HEK293 (cell line): Measurements from ENCODE around the gene ZNF608.

Experiments used
- BCL6B ChIP-seq: fragments of 450-650 bp; formaldehyde crosslinking; IDR thresholded peaks from 2 replicates; pipeline ENCODE4 v1.5.1; 2017; ENCODE audit warnings: missing biosample characterization, missing genetic modification characterization
- HOXC10 ChIP-seq: sonication (generic); formaldehyde crosslinking; IDR thresholded peaks from 2 replicates; pipeline ENCODE4 v1.8.1; 2023; ENCODE audit warnings: mild to moderate bottlenecking, missing genetic modification reagents
- KLF16 ChIP-seq: fragments of 450-650 bp; formaldehyde crosslinking; IDR thresholded peaks from 2 replicates; pipeline ENCODE4 v1.5.1; 2017; ENCODE audit warnings: missing biosample characterization, missing genetic modification characterization
- MYNN ChIP-seq: fragments of 450-650 bp; formaldehyde crosslinking; IDR thresholded peaks from 2 replicates; pipeline ENCODE4 v1.5.1; 2016; ENCODE audit warnings: missing biosample characterization, missing genetic modification characterization, borderline replicate concordance
- PATZ1 ChIP-seq: fragments of 450-650 bp; formaldehyde crosslinking; IDR thresholded peaks from 2 replicates; pipeline ENCODE4 v1.5.1; 2016; ENCODE audit warnings: missing biosample characterization, missing genetic modification characterization
- REPIN1 ChIP-seq: fragments of 450-650 bp; formaldehyde crosslinking; IDR thresholded peaks from 2 replicates; pipeline ENCODE4 v1.5.1; 2017; ENCODE audit warnings: missing biosample characterization, missing genetic modification characterization, low read depth
- SCRT1 ChIP-seq: fragments of 450-650 bp; formaldehyde crosslinking; IDR thresholded peaks from 2 replicates; pipeline ENCODE4 v1.5.1; 2016; ENCODE audit warnings: missing biosample characterization, missing genetic modification characterization, borderline replicate concordance
- SP2 ChIP-seq: fragments of 450-650 bp; formaldehyde crosslinking; IDR thresholded peaks from 2 replicates; pipeline ENCODE4 v1.5.1; 2016; ENCODE audit warnings: missing biosample characterization, missing genetic modification characterization
- TRIM28 ChIP-seq: IDR thresholded peaks from 2 replicates; pipeline ENCODE4 v1.6.1; 2011; ENCODE audit warnings: low read length, control low read depth, borderline replicate concordance
- WT1 ChIP-seq: fragments of 450-650 bp; formaldehyde crosslinking; IDR thresholded peaks from 2 replicates; pipeline ENCODE4 v1.5.1; 2016; ENCODE audit warnings: missing biosample characterization, missing genetic modification characterization
- ZBTB20 ChIP-seq: fragments of 450-650 bp; formaldehyde crosslinking; IDR thresholded peaks from 2 replicates; pipeline ENCODE4 v1.5.1; 2016; ENCODE audit warnings: missing biosample characterization, missing genetic modification characterization
- ZBTB48 ChIP-seq: fragments of 450-650 bp; formaldehyde crosslinking; IDR thresholded peaks from 2 replicates; pipeline ENCODE4 v1.5.1; 2016; ENCODE audit warnings: missing biosample characterization, missing genetic modification characterization
- ZNF112 ChIP-seq: fragments of 450-650 bp; formaldehyde crosslinking; IDR thresholded peaks from 2 replicates; pipeline ENCODE4 v1.5.0; 2017; ENCODE audit warnings: missing biosample characterization, missing genetic modification characterization
- ZNF16 ChIP-seq: fragments of 450-650 bp; formaldehyde crosslinking; IDR thresholded peaks from 2 replicates; pipeline ENCODE4 v1.5.1; 2016; ENCODE audit warnings: low read depth, missing biosample characterization, missing genetic modification characterization
- ZNF184 ChIP-seq: fragments of 450-650 bp; IDR thresholded peaks from 2 replicates; pipeline ENCODE4 v1.5.1; 2018; ENCODE audit warnings: missing biosample characterization, mild to moderate bottlenecking, missing genetic modification characterization
- ZNF214 ChIP-seq: fragments of 450-650 bp; formaldehyde crosslinking; IDR thresholded peaks from 2 replicates; pipeline ENCODE4 v1.5.1; 2017; ENCODE audit warnings: missing biosample characterization, mild to moderate bottlenecking, missing genetic modification characterization, borderline replicate concordance
- ZNF302 ChIP-seq: fragments of 450-650 bp; formaldehyde crosslinking; IDR thresholded peaks from 2 replicates; pipeline ENCODE4 v1.5.1; 2016; ENCODE audit warnings: missing biosample characterization, missing genetic modification characterization, low read depth
- ZNF366 ChIP-seq: fragments of 450-650 bp; formaldehyde crosslinking; conservative IDR thresholded peaks from 2 replicates; pipeline ENCODE4 v1.5.1; 2016; ENCODE audit warnings: missing biosample characterization, missing genetic modification characterization
- ZNF544 ChIP-seq: fragments of 450-650 bp; formaldehyde crosslinking; IDR thresholded peaks from 2 replicates; pipeline ENCODE4 v1.5.0; 2017; ENCODE audit warnings: missing biosample characterization, missing genetic modification characterization
- ZNF560 ChIP-seq: fragments of 450-650 bp; formaldehyde crosslinking; IDR thresholded peaks from 2 replicates; pipeline ENCODE4 v1.5.1; 2017; ENCODE audit warnings: missing biosample characterization, missing genetic modification characterization, borderline replicate concordance
- ZNF610 ChIP-seq: fragments of 450-650 bp; formaldehyde crosslinking; IDR thresholded peaks from 2 replicates; pipeline ENCODE4 v1.5.1; 2016; ENCODE audit warnings: missing biosample characterization, missing genetic modification characterization, borderline replicate concordance
- ZNF624 ChIP-seq: fragments of 450-650 bp; formaldehyde crosslinking; IDR thresholded peaks from 2 replicates; pipeline ENCODE4 v1.5.1; 2017; ENCODE audit warnings: missing biosample characterization, missing genetic modification characterization
- ZSCAN16 ChIP-seq: fragments of 450-650 bp; formaldehyde crosslinking; IDR thresholded peaks from 2 replicates; pipeline ENCODE4 v1.5.1; 2016; ENCODE audit warnings: missing biosample characterization, missing genetic modification characterization
- TF ChIP-seq, protein P1 (sequence below): fragments of 450-650 bp; formaldehyde crosslinking; IDR thresholded peaks from 2 replicates; pipeline ENCODE4 v1.5.1; 2016; ENCODE audit warnings: missing biosample characterization, missing genetic modification characterization, borderline replicate concordance
- TF ChIP-seq, protein P2 (sequence below): fragments of 450-650 bp; formaldehyde crosslinking; optimal IDR thresholded peaks from 2 replicates; pipeline ENCODE3; 2016; ENCODE audit warnings: missing biosample characterization, mild to moderate bottlenecking, missing genetic modification characterization
- TF ChIP-seq, protein P3 (sequence below): fragments of 450-650 bp; IDR thresholded peaks from 2 replicates; pipeline ENCODE4 v1.5.1; 2018; ENCODE audit warnings: missing biosample characterization, mild to moderate bottlenecking, missing genetic modification characterization
- TF ChIP-seq, protein P4 (sequence below): fragments of 450-650 bp; formaldehyde crosslinking; IDR thresholded peaks from 2 replicates; pipeline ENCODE4 v1.5.1; 2016; ENCODE audit warnings: missing biosample characterization, missing genetic modification characterization

The ZNF608 gene

GRCh38 chr5:124747791-124748686 lies 1.6 kb upstream of the ZNF608 start (continued):
- TF ChIP-seq, protein P1, sequence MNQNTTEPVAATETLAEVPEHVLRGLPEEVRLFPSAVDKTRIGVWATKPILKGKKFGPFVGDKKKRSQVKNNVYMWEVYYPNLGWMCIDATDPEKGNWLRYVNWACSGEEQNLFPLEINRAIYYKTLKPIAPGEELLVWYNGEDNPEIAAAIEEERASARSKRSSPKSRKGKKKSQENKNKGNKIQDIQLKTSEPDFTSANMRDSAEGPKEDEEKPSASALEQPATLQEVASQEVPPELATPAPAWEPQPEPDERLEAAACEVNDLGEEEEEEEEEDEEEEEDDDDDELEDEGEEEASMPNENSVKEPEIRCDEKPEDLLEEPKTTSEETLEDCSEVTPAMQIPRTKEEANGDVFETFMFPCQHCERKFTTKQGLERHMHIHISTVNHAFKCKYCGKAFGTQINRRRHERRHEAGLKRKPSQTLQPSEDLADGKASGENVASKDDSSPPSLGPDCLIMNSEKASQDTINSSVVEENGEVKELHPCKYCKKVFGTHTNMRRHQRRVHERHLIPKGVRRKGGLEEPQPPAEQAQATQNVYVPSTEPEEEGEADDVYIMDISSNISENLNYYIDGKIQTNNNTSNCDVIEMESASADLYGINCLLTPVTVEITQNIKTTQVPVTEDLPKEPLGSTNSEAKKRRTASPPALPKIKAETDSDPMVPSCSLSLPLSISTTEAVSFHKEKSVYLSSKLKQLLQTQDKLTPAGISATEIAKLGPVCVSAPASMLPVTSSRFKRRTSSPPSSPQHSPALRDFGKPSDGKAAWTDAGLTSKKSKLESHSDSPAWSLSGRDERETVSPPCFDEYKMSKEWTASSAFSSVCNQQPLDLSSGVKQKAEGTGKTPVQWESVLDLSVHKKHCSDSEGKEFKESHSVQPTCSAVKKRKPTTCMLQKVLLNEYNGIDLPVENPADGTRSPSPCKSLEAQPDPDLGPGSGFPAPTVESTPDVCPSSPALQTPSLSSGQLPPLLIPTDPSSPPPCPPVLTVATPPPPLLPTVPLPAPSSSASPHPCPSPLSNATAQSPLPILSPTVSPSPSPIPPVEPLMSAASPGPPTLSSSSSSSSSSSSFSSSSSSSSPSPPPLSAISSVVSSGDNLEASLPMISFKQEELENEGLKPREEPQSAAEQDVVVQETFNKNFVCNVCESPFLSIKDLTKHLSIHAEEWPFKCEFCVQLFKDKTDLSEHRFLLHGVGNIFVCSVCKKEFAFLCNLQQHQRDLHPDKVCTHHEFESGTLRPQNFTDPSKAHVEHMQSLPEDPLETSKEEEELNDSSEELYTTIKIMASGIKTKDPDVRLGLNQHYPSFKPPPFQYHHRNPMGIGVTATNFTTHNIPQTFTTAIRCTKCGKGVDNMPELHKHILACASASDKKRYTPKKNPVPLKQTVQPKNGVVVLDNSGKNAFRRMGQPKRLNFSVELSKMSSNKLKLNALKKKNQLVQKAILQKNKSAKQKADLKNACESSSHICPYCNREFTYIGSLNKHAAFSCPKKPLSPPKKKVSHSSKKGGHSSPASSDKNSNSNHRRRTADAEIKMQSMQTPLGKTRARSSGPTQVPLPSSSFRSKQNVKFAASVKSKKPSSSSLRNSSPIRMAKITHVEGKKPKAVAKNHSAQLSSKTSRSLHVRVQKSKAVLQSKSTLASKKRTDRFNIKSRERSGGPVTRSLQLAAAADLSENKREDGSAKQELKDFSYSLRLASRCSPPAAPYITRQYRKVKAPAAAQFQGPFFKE (tag by site-specific recombination): no peak
- peak; percentile 37; the same call in 1 of the 2 replicates for TF ChIP-seq WT1
- TF ChIP-seq KLF16: no peak
- TF ChIP-seq HOXC10 (CRISPR knock-in tag): no peak
- peak; percentile 82 for TF ChIP-seq ZNF366 (tag by site-specific recombination)
- TF ChIP-seq ZSCAN16 (tag by site-specific recombination): no peak
- no peak for TF ChIP-seq ZNF16
- TF ChIP-seq MYNN (tag by site-specific recombination): peak; percentile 86
- TF ChIP-seq, protein P2, sequence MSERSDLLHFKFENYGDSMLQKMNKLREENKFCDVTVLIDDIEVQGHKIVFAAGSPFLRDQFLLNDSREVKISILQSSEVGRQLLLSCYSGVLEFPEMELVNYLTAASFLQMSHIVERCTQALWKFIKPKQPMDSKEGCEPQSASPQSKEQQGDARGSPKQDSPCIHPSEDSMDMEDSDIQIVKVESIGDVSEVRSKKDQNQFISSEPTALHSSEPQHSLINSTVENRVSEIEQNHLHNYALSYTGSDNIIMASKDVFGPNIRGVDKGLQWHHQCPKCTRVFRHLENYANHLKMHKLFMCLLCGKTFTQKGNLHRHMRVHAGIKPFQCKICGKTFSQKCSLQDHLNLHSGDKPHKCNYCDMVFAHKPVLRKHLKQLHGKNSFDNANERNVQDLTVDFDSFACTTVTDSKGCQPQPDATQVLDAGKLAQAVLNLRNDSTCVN (tag by site-specific recombination): peak; percentile 3
- TF ChIP-seq, protein P3, sequence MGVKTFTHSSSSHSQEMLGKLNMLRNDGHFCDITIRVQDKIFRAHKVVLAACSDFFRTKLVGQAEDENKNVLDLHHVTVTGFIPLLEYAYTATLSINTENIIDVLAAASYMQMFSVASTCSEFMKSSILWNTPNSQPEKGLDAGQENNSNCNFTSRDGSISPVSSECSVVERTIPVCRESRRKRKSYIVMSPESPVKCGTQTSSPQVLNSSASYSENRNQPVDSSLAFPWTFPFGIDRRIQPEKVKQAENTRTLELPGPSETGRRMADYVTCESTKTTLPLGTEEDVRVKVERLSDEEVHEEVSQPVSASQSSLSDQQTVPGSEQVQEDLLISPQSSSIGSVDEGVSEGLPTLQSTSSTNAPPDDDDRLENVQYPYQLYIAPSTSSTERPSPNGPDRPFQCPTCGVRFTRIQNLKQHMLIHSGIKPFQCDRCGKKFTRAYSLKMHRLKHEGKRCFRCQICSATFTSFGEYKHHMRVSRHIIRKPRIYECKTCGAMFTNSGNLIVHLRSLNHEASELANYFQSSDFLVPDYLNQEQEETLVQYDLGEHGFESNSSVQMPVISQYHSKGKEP (tag by site-specific recombination): peak; percentile 83
- TF ChIP-seq TRIM28: no peak
- TF ChIP-seq ZNF544 (tag by site-specific recombination): no peak
- no peak for TF ChIP-seq SCRT1 (tag by site-specific recombination)
- TF ChIP-seq REPIN1 (tag by site-specific recombination): no peak
- TF ChIP-seq ZNF560 (tag by site-specific recombination): no peak
- TF ChIP-seq SP2 (tag by site-specific recombination): no peak; the same call in 1 of the 2 replicates
- TF ChIP-seq ZNF184 (tag by site-specific recombination): no peak; the same call in 1 of the 2 replicates
- no peak for TF ChIP-seq ZNF624
- TF ChIP-seq, protein P4, sequence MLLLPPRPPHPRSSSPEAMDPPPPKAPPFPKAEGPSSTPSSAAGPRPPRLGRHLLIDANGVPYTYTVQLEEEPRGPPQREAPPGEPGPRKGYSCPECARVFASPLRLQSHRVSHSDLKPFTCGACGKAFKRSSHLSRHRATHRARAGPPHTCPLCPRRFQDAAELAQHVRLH (tag by site-specific recombination): no peak
- TF ChIP-seq ZNF302 (tag by site-specific recombination): no peak
- no peak for TF ChIP-seq ZNF214
- TF ChIP-seq ZNF112 (tag by site-specific recombination): no peak
- 0 out of 2 replicates have a peak, but pooled peaks have one; percentile 4 for TF ChIP-seq ZNF610 (tag by site-specific recombination)
- peak; percentile 34; the same call in 1 of the 2 replicates for TF ChIP-seq ZBTB48 (tag by site-specific recombination)
- peak; percentile 81 for TF ChIP-seq ZBTB20
- no peak for TF ChIP-seq BCL6B (tag by site-specific recombination)
- peak; percentile 79 for TF ChIP-seq PATZ1 (tag by site-specific recombination)
